Bronchial epithelial cell (primary cell): Measurements from ENCODE around the gene HLA-DMA. TPM values are rescaled to one million over a fixed set of nuclear protein-coding genes. Genes with fewer than 3 reads are reported as not detected.

Experiments
- DNase-seq: peaks from one replicate; pipeline ENCODE4 v3.0.0-alpha.2; 2010; ENCODE audit warnings: low read depth
- FAIRE-seq: peaks from 2 replicates; lab custom pipeline; 2011; peaks lifted over from hg19 to GRCh38; lab: Jason Lieb, UNC
- H3K27me3 ChIP-seq: 2 replicates; pipeline ENCODE4 v1.5.1; 2011; ENCODE audit warnings: low read length; ENCODE audit not compliant: control insufficient read depth, insufficient read depth
- H3K36me3 ChIP-seq: 2 replicates; pipeline ENCODE4 v1.5.1; 2011; ENCODE audit warnings: low read length; ENCODE audit not compliant: control insufficient read depth, insufficient read depth
- H3K4me3 ChIP-seq: 2 replicates; pipeline ENCODE4 v1.5.1; 2011; ENCODE audit warnings: mild to moderate bottlenecking, low read depth, low read length, control low read depth
- CTCF ChIP-seq: IDR thresholded peaks from 2 replicates; pipeline ENCODE4 v1.5.1; 2011; ENCODE audit warnings: mild to moderate bottlenecking, moderate library complexity, low read length, control low read depth, inconsistent platforms; ENCODE audit not compliant: insufficient read depth, severe bottlenecking
- total RNA-seq: library from RNA; depleted of rRNA; stranded (reverse); fragments of >200 nt; gene quantifications from 2 replicates; pipeline ENCODE4 v1.2.1, GENCODE V29; 2014

The HLA-DMA gene
- total RNA-seq, 1 donor from 2014 or later = 0.26 TPM

GRCh38 chr6:32977272-32977952 is 24.5 kb upstream of the HLA-DMA start:
- FAIRE-seq (no peak), DNase-seq (no peak)
- no peak for TF ChIP-seq CTCF
- Histone ChIP-seq H3K36me3 (peaks cover 60% of the 10 kb centered on the region), H3K27me3 (no peaks in the 10 kb centered on the region), H3K4me3 (no peak overlapping the region)

- no peak for FAIRE-seq
- no peaks in the 10 kb centered on the region for H3K27me3 ChIP-seq
- no peak overlapping the region for H3K4me3 ChIP-seq
- no peak for TF ChIP-seq CTCF
- H3K36me3 ChIP-seq = peaks cover 61% of the 10 kb centered on the region
- DNase-seq = no peak
Observed at GRCh38 chr6:32976334-32977069, 23.6 kb upstream of the HLA-DMA start.

GRCh38 chr6:32975886-32976285 is 23.0 kb upstream of the HLA-DMA start:
- no peak overlapping the region for H3K4me3 ChIP-seq
- H3K27me3 ChIP-seq = no peaks in the 10 kb centered on the region
- no peak for FAIRE-seq
- no peak for DNase-seq
- peaks cover 61% of the 10 kb centered on the region for H3K36me3 ChIP-seq
- TF ChIP-seq CTCF = no peak

GRCh38 chr6:32974541-32975308 is 21.8 kb upstream of the HLA-DMA start:
- FAIRE-seq (no peak), DNase-seq (no peak)
- TF ChIP-seq CTCF = no peak
- Histone ChIP-seq H3K4me3 (peak overlapping the region; percentile 96), H3K27me3 (no peaks in the 10 kb centered on the region), H3K36me3 (peaks cover 50% of the 10 kb centered on the region)

- Histone ChIP-seq H3K27me3 (no peaks in the 10 kb centered on the region), H3K36me3 (peaks cover 48% of the 10 kb centered on the region), H3K4me3 (peak overlapping the region; percentile 96)
- no peak for TF ChIP-seq CTCF
- FAIRE-seq = no peak
- DNase-seq = peak; percentile 33
Observed at GRCh38 chr6:32974016-32974333, 21.1 kb upstream of the HLA-DMA start.
